Measurements from ENCODE around the gene ROBO4. TPM values are rescaled to one million over a fixed set of nuclear protein-coding genes. Genes with fewer than 3 reads are reported as not detected.

Gene ROBO4
- total and polyA plus RNA-seq, 2 experiments from 2014 or later, result not detected

- no peak for TF ChIP-seq STAT1 (IDR thresholded peaks at IDR 0.05; ENCODE audit: unreplicated experiment)
- no peak for TF ChIP-seq JUNB (IDR thresholded peaks at IDR 0.05; ENCODE audit: unreplicated experiment)
- no peak for TF ChIP-seq CREB1 (CRISPR knock-in tag; IDR thresholded peaks at IDR 0.05; ENCODE audit: low read depth)
- no peak for TF ChIP-seq POLR2AphosphoS5 (IDR thresholded peaks at IDR 0.05; ENCODE audit: low read depth)
- TF ChIP-seq EZH2 (IDR thresholded peaks at IDR 0.05; ENCODE audit: low read depth, unreplicated experiment), result no peak
Measured at GRCh38 chr11:124896071-124896750, 1.5 kb downstream of the ROBO4 start (continued).

- Histone ChIP-seq H3K79me2 (replicated peaks; ENCODE audit: insufficient read depth) (no peaks in the 10 kb centered on the region), H3F3A (replicated peaks; ENCODE audit: low read depth) (no peaks in the 10 kb centered on the region), H3K27me3 (ENCODE audit: insufficient read depth) (no peaks in the 10 kb centered on the region), H2AFZ (0 out of 2 replicates have a peak overlapping the region, but pooled peaks have one; percentile 43), H3K27ac (ENCODE audit: low read depth) (no peak overlapping the region), H3K9me2 (ENCODE audit: insufficient read depth) (no peaks in the 10 kb centered on the region), H3K4me1 (ENCODE audit: insufficient read depth) (peaks cover 4% of the 10 kb centered on the region; the same call in 1 of the 2 replicates), H3K4me3 (no peak overlapping the region), H3K4me2 (no peak overlapping the region), H3K36me3 (ENCODE audit: insufficient read depth) (no peaks in the 10 kb centered on the region), H4K20me1 (replicated peaks; ENCODE audit: insufficient read depth) (no peaks in the 10 kb centered on the region)
- H3K27ac Mint-ChIP-seq, result no peak overlapping the region
- DNase-seq (ENCODE audit: low spot score) (no peak), ATAC-seq (no peak)
- H3K4me1 Mint-ChIP-seq, result peaks cover 23% of the 10 kb centered on the region
- H3K9me3 Mint-ChIP-seq, result no peaks in the 10 kb centered on the region
- H3K4me3 Mint-ChIP-seq, result no peak overlapping the region
- peaks cover 11% of the 10 kb centered on the region for H3K27me3 Mint-ChIP-seq (ENCODE audit: insufficient read depth, low read depth, poor library complexity)
- no peaks in the 10 kb centered on the region; the same call in 2 of the 3 replicates for H3K36me3 Mint-ChIP-seq (ENCODE audit: low read depth)
- TF ChIP-seq EZH2phosphoT487 (IDR thresholded peaks at IDR 0.05; ENCODE audit: unreplicated experiment) (no peak), STAT1 (IDR thresholded peaks at IDR 0.05; ENCODE audit: unreplicated experiment) (no peak), JUNB (IDR thresholded peaks at IDR 0.05; ENCODE audit: unreplicated experiment) (no peak), REST (IDR thresholded peaks at IDR 0.05; ENCODE audit: unreplicated experiment) (no peak), CREB1 (CRISPR knock-in tag; IDR thresholded peaks at IDR 0.05; ENCODE audit: low read depth) (no peak), ZNF114 (CRISPR knock-in tag; IDR thresholded peaks at IDR 0.05) (no peak), POLR2AphosphoS5 (IDR thresholded peaks at IDR 0.05; ENCODE audit: low read depth) (no peak), ZNF462 (CRISPR knock-in tag; IDR thresholded peaks at IDR 0.05) (no peak), ZNF331 (CRISPR knock-in tag; IDR thresholded peaks at IDR 0.05; ENCODE audit: low read depth) (no peak), EZH2 (IDR thresholded peaks at IDR 0.05; ENCODE audit: low read depth, unreplicated experiment) (no peak)
- TF ChIP-seq, protein P1, sequence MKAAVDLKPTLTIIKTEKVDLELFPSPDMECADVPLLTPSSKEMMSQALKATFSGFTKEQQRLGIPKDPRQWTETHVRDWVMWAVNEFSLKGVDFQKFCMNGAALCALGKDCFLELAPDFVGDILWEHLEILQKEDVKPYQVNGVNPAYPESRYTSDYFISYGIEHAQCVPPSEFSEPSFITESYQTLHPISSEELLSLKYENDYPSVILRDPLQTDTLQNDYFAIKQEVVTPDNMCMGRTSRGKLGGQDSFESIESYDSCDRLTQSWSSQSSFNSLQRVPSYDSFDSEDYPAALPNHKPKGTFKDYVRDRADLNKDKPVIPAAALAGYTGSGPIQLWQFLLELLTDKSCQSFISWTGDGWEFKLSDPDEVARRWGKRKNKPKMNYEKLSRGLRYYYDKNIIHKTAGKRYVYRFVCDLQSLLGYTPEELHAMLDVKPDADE (IDR thresholded peaks at IDR 0.05), result no peak
Measured at GRCh38 chr11:124895471-124895971, 2.1 kb downstream of the ROBO4 start.
